ENCODE data around the gene RENBP.
A peak's percentile ranks its signal among the peaks of the same experiment; 100 is the strongest.

Gene RENBP

GRCh38 chrX:153911798-153912197 is 32.6 kb downstream of the RENBP start:
- no peak for DNase-seq

- no peak for DNase-seq
Measured at GRCh38 chrX:153910446-153910845, 34.0 kb downstream of the RENBP start.

GRCh38 chrX:153909980-153910360 is 34.5 kb downstream of the RENBP start:
- DNase-seq = no peak

DNA sequence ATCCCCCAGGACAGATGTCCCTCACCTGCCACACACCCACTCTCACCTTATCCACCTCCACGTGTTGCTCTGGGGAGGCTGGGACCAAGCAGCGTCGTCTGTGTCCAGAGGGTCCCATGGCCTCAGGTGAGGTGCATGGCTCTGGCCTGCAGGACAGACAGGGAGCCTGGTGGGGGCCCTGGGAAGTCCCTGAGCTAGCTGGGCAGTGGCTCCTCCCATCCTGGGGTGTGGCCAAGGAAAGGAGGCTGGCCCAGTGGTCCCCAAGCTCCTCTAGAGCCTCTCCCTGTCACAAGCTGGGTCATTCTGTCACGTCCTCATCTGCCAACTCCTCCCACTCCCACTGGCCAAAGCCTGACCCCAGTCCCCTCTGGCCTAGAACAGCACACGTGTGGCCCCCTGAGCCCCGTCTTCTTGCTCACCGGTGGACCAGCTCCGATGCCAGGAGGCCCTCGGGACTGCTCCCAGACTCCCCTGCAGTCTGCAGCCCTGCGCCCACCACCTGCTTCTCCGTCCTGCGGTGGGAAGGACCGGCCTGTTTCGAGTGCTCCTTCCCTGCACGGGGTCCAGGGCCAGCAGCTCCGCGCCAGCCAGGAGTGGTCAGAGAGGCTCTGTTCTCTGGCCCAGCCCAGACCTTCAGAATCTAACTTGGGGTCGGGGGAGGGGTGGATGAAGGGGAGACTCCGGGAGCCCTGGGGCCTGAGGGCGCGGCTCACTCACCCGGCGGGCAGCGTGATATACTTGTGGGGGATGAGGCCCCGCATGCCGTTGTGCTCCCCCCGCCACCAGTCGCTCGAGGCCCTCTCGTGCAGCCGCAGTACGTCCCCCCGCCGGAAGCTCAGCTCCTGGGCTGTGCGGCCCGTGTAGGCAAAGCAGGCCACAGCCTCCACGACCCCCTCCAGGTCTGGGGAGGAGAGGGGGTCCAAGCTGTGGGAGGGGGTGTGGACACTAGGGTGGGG is 35.1 kb downstream of the RENBP start:
- peak; percentile 56 for DNase-seq

DNA sequence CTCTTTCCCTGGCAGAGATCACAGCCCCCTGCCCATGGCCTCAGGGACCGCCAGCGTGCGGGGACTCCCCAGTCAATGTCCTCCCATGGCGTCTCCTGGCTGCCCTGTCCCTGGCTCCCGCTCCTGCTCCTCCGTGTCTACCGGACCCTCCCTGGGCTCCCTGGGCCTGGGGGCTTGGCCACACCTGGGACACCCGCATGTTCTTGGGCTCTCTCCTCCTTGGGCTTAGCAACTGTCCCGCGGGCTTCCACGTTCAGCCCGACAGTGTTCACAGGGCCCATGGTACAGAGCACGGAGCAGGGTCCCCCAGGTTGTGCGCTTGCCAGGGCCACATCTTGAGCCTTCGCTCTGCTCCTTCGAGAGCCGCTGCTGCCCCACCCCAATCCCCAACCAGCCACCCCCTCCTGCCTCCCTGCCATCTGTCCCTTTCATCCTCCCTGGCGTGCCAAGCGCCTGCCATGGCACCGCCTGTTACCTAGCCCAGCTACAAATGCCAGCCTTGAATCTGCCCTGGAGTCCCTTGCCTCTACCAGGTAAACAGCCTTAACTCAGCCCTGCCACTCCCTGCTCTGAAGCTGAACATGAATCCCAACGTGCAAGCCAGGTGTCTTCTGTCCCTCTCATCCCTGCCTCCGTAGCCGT is 36.1 kb downstream of the RENBP start:
- DNase-seq = no peak

GRCh38 chrX:153907456-153907855 is 37.0 kb downstream of the RENBP start:
- no peak for DNase-seq

DNA sequence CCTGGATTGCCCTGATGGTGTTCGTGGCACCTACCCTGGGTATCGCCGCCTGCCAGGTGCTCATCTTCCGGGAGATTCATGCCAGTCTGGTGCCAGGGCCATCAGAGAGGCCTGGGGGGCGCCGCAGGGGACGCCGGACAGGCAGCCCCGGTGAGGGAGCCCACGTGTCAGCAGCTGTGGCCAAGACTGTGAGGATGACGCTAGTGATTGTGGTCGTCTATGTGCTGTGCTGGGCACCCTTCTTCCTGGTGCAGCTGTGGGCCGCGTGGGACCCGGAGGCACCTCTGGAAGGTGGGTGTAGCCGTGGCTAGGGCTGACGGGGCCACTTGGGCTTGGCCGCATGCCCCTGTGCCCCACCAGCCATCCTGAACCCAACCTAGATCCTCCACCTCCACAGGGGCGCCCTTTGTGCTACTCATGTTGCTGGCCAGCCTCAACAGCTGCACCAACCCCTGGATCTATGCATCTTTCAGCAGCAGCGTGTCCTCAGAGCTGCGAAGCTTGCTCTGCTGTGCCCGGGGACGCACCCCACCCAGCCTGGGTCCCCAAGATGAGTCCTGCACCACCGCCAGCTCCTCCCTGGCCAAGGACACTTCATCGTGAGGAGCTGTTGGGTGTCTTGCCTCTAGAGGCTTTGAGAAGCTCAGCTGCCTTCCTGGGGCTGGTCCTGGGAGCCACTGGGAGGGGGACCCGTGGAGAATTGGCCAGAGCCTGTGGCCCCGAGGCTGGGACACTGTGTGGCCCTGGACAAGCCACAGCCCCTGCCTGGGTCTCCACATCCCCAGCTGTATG is 38.1 kb downstream of the RENBP start:
- no peak for DNase-seq

GRCh38 chrX:153905481-153906095 is 38.9 kb downstream of the RENBP start:
- peak; percentile 75 for DNase-seq

GRCh38 chrX:153903991-153904957 is 40.2 kb downstream of the RENBP start, which contains the start of gene AVPR2:
Gene AVPR2, plus strand, starts transcription at chrX:153904673. Its CDS starts 473 bp downstream, at chrX:153905146.
- no peak for DNase-seq

DNA sequence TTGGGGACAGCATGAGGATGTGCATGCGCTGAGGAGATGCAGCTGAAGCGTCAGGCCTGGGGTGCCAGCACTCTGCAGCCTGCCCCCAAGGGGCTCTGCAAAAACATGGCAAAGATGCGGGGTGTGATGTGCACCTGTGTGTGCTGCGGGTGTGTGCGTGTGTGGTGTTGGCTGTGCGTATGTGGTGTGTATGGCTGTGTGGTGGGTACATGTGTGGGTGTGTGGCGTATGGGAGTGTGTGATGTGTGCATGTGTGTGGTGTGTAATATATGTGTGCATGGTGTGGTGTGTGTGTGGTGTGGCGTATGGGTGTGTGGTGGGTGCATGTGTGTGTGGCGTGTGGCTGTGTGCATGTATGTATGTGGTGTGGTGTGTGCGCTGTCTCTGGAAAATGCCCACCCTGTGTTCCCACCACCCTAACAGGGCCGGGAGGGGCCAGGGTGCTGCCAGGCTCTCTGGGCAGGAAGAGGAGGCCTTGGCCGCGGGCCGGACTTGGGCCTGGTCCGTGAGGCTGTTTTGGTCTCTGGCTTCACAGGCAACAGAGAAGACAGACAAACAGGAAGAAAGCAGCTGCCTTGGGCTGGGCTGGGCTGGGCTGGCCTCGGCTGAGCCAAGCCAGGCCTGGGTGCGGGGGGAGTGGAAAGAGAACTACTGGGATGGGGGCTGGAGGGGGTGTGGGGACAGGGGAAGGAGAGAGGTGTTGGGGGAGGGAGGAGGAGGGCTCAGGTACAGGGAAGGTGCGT is 41.0 kb downstream of the RENBP start:
- no peak for DNase-seq

- no peak for DNase-seq
Measured at GRCh38 chrX:153902385-153902784, 42.1 kb downstream of the RENBP start.

DNA sequence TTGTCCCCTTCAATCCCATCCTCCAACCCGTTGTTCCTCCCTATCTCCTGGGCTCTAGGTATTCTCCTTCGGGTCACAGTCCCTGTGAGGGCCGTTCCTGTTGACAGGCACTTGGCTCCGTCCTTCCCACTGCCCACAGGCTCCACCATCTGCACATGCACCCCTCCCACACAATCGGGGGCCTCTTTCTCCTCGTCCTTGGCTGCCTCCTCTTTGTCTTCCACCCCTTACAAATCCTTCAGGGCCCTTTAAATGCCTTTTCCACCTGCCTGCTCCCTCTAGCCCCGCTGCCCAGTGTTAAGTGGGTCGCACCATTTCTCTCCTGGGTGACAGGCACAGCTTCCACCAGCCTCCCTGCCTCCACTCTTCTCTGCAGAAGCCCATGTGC is 42.7 kb downstream of the RENBP start:
- no peak for DNase-seq

DNA sequence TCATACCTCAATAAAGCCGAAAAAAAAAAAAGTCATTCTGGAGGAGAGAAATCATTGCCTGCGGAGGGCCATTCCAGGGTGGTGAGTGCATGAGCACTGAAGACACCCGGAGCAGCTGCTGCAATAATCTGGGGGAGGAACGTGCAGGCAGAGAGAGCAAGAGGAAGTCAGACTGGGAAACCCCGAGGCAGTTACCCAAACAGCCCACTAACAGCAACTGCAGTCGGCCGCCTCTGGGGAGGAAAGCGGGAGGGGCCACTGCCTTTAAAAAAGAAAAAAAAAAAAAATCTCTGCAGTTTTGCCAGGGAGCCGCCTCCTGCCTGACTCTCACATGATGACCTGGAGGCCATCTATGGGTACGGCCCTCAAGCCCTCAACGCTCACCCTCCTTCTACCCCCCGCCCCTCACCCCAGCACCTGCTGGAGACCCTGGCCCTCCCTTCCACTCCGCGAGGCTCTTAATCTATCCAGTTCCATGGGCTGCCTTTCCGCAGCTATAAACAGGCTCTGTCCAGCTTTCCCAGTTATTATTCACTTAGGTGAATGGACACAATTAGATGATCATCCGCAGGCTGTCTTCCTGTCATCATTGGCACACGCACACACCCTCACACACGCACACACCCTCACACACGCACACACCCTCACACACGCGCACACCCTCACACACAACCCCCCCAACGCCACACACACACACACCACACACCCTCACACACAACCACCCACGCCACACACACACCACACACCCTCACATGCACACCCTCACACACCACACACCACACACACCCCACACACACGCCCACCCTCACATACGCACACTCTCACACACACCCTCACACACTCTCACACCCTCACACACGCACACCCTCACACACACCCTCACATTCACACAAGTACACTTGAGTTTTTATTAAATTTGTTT is 43.4 kb downstream of the RENBP start:
- peak; percentile 73 for DNase-seq

- peak; percentile 64 for DNase-seq
Measured at GRCh38 chrX:153897899-153898298, 46.5 kb downstream of the RENBP start.

DNA sequence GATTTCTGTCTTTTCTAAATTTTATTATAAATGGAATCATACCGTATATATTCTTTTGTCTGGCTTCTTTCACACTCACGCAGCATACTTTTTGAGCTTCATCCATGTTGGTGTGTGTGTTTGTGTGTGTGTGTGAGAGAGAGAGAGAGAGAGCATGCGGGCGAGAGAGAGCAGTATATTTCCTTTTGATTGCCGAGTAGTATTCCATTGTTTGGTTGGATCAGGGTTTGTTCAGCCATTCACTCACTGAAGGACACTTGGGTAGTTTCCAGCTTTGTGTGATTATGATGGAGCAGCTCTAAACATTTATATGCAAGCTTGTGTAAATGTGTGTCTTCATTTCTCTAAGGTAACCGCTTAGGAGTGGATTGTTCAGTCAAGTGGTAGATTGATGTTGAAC is 55.3 kb downstream of the RENBP start:
- no peak for DNase-seq

DNA sequence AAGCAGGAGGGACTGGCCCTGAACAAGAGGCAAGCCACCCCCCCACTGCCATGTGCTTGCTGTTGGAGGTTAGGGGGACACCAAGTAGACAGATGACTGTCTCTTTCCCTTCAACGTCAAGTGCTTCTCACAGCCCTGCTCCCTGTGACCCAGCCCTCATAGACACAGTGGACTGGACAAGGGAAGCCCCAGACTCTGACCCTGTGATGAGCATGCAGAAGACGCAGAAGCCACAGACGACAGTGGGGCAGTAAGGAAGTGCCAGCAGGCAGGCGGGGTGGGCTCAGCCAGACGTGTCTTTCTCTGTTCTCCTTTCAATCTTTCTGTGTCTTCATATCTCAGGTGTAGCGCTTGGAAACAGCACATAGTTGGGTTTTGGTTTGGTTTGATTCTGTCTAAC is 56.1 kb downstream of the RENBP start:
- no peak for DNase-seq

DNA sequence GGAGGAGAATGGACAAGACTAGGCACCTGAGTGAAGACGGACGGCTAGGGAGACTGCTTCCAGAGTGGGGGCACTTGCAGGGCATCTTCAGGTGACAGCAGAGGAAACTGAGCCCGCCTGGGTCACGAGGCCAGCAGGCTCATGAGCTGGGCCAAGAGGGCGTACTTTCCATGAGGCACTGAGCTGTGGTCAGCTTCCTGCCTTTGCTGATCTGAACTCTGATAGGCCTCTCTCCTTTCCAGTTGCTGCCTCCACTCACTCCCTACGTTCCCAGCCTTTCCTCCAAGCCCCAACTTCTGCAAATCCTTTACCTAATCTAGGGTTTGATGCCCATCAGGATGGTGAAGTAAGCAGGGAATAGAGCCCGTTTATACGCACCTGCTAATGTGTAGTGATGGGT is 57.1 kb downstream of the RENBP start:
- no peak for DNase-seq

GRCh38 chrX:153886915-153887314 is 57.5 kb downstream of the RENBP start:
- DNase-seq = no peak

DNA sequence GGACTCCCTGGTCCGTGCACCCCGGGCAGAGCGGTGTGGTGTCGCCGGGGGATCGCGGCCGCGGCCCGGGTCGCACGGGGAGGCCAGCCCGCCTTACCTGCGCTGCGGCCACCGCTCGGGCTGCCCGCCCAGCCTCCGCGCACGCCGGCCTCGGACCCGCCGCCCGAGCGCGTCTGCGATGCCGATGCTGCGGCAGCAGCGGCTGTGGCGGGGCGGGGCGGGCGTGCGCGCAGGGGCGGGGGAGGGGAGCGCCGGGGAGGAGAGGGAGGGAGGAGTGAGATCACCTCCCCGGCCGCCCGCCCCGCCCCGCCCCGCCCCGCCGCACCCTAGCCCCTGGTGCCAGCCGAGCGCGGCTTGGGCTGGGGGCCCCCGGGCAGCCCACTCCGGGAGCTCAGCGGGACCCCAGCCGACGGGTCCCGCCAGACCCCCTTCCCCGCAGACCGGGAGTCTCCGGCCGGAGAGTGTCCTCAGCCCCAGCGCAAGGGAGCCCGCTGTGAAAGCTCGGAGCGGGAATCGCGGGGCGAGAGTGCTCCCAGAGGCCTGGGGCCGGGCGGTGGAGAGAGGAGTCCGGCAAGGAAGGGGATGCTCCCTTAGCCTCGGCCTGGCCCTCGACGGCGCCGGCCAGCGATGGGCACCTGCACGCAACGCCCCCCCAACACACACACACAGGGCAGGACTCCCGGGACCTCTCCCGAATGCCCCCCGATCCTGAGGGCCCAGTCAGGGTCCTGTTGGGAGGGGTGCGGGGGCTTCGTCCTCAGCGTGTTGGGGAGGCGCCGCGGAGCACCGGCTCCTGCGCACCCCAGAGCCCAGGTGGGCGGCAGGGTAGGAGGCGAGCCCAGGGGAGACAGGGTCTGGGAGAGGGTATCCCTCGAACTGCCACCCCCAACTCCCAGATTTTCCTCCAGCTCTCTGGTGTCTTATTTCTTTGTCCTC is 58.2 kb downstream of the RENBP start, which contains the start of gene L1CAM:
Gene L1CAM (minus strand): TSS at position 206 of the 936 bp plus-strand sequence. CDS start 10,337 bp downstream, outside the sequence.
- no peak for DNase-seq
